Cardiac muscle cell (in vitro differentiated cells and primary cell): ENCODE measurements around the gene RET. TPM values are rescaled to one million over a fixed set of nuclear protein-coding genes. Genes with fewer than 3 reads are reported as not detected.

ENCODE experiments used
- DNase-seq, 2 donors: peaks; one replicate each; pipeline versions ENCODE4 v3.0.0 to v3.0.0-alpha.2; 2010 to 2017; ENCODE audit warnings: low read depth in 1 of 2, low spot score in 1 of 2
- H3K27ac ChIP-seq: fragments of 200-600 bp; sonication (generic); 2 replicates; pipeline ENCODE4 v1.5.1; 2016
- H3K27me3 ChIP-seq: fragments of 200-600 bp; sonication (generic); 2 replicates; pipeline ENCODE4 v1.6.0; 2016; ENCODE audit warnings: control low read depth
- H3K36me3 ChIP-seq: fragments of 200-600 bp; sonication (generic); 2 replicates; pipeline ENCODE4 v1.5.1; 2016; ENCODE audit warnings: control low read depth
- H3K4me1 ChIP-seq: fragments of 200-600 bp; sonication (generic); 2 replicates; pipeline ENCODE4 v1.8.1; 2017; ENCODE audit warnings: low read depth, mild to moderate bottlenecking, mixed run types
- H3K4me3 ChIP-seq: fragments of 200-600 bp; sonication (generic); 2 replicates; pipeline ENCODE4 v1.5.1; 2016; ENCODE audit warnings: mild to moderate bottlenecking
- H3K9me3 ChIP-seq: fragments of 200-600 bp; sonication (generic); 2 replicates; pipeline ENCODE4 v1.5.1; 2017; ENCODE audit warnings: low read depth, mild to moderate bottlenecking, control low read depth
- CTCF ChIP-seq: IDR thresholded peaks from 2 replicates; pipeline ENCODE4 v1.5.1; 2012; ENCODE audit warnings: low read depth, mild to moderate bottlenecking, low read length
- polyA plus RNA-seq: library from polyadenylated mRNA; unstranded; fragments of >200 nt; fragmentation: Nextera tagmentation; extraction: Ambion mirVana; gene quantifications from 2 replicates; pipeline ENCODE4 v1.2.1, GENCODE V29; 2016
- total RNA-seq: library from RNA; depleted of rRNA; stranded (reverse); fragments of >200 nt; gene quantifications from 2 replicates; pipeline ENCODE4 v1.2.3, GENCODE V29; 2016

Gene RET
- total and polyA plus RNA-seq, 2 experiments from 2014 or later, result 0.09 TPM; not detected in 1

- Histone ChIP-seq H3K27ac (no peak overlapping the region), H3K27me3 (peaks cover 74% of the 10 kb centered on the region), H3K9me3 (no peaks in the 10 kb centered on the region), H3K4me1 (no peaks in the 10 kb centered on the region), H3K36me3 (no peaks in the 10 kb centered on the region), H3K4me3 (peak overlapping the region; percentile 32)
- no peak for DNase-seq
- TF ChIP-seq CTCF, result no peak
Measured at GRCh38 chr10:43076311-43076875, 476 bp upstream of the RET start.

- Histone ChIP-seq H3K27me3 (peaks cover 68% of the 10 kb centered on the region), H3K36me3 (no peaks in the 10 kb centered on the region), H3K4me1 (no peaks in the 10 kb centered on the region), H3K9me3 (no peaks in the 10 kb centered on the region), H3K4me3 (peak overlapping the region; percentile 32), H3K27ac (no peak overlapping the region)
- TF ChIP-seq CTCF, result no peak
- DNase-seq, result peak in 1 of 2 donors; percentile 6
Measured at GRCh38 chr10:43077421-43078171, 727 bp downstream of the RET start.

- peaks cover 62% of the 10 kb centered on the region for H3K27me3 ChIP-seq
- no peak for TF ChIP-seq CTCF
- no peak for DNase-seq
Measured at GRCh38 chr10:43078175-43078985, 1.5 kb downstream of the RET start.

GRCh38 chr10:43078986-43079273 is 2.1 kb downstream of the RET start:
- H3K4me3 ChIP-seq, result no peak overlapping the region
- H3K27me3 ChIP-seq, result peaks cover 57% of the 10 kb centered on the region
- peak; percentile 65 for TF ChIP-seq CTCF
- H3K4me1 ChIP-seq, result no peaks in the 10 kb centered on the region
- no peak overlapping the region for H3K27ac ChIP-seq
- H3K36me3 ChIP-seq, result no peaks in the 10 kb centered on the region
- peak in 1 of 2 donors; percentile 51 for DNase-seq
- H3K9me3 ChIP-seq, result no peaks in the 10 kb centered on the region

More at GRCh38 chr10:43078175-43078985, 1.5 kb downstream of the RET start:
- Histone ChIP-seq H3K4me3 (no peak overlapping the region), H3K36me3 (no peaks in the 10 kb centered on the region), H3K9me3 (no peaks in the 10 kb centered on the region), H3K4me1 (no peaks in the 10 kb centered on the region), H3K27ac (no peak overlapping the region)

GRCh38 chr10:43079856-43080255 is 3.0 kb downstream of the RET start:
- H3K4me1 ChIP-seq, result no peaks in the 10 kb centered on the region
- H3K4me3 ChIP-seq, result no peak overlapping the region
- TF ChIP-seq CTCF, result no peak
- no peaks in the 10 kb centered on the region for H3K36me3 ChIP-seq
- H3K9me3 ChIP-seq, result no peaks in the 10 kb centered on the region
- H3K27ac ChIP-seq, result no peak overlapping the region
- no peak for DNase-seq
- H3K27me3 ChIP-seq, result peaks cover 49% of the 10 kb centered on the region
